Measurements from ENCODE around the gene ZMIZ1. TPM values are rescaled to one million over a fixed set of nuclear protein-coding genes. Genes with fewer than 3 reads are reported as not detected.

ZMIZ1 gene
- total and polyA plus RNA-seq, 7 experiments from 2014 or later = 1.8 to 57.2 (median 14.2) TPM

DNA sequence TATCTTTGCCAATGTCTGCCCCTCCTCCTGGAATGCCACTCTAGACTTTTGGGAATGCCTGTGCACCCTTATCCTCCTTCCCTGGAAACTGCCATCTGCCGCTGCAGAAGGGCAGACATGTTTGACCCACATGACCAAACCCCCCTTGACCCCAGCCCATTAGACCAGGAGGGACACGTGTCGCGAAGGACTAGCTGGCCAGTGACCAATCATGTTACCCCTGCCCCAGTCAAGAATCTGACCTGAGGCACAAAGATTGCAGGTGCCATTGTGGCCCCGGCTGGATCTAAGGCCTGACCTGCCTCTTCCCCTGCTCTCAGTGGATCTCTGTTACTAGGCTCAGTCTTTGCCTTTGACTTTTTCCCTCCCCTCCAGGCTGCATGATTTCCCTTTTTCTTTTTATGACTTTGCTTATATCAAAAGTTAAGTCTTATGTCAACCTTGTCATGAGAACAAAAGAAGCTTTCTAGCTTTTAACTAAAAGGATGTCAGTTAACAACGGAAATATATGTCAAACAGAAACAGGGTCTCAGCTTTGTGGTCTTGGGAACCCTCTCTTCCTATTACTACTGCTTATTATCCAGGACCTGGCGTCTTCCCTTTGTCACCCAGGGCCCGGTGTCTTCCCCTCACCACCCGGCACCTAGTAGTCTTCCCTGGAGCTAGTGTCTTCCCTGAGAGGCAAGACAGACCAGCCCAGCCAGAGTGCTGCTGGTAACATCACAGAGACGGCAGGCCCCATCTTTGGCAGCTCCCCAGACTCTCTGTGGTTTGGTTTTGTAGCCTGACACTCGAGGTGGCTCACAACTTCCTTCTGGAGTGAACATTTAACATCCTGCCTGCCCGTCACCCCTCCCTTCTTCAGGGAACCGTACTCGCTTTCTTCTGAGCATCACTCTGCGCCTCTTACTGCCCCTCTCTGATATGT lies 254.1 kb downstream of the ZMIZ1 start:
- intact Hi-C loops (cut with micrococcal nuclease) = loop anchor here (1.0 to 10.0 kb wide), 10 partner anchors 8 to 1018 kb away; partner anchors contain the start of genes PPIF (in 2 of the 2), ZCCHC24 (in 1 of the 2) and ZMIZ1 (in 1 of the 2)
- peak; percentile 90 for ATAC-seq
- Histone ChIP-seq H3K9me3 (ENCODE audit: control insufficient read depth in 2 of 3, low read length in 3 of 3) (no peaks in the 10 kb centered on the region), H3K4me3 (ENCODE audit: low read length) (peak overlapping the region; percentile 20), H3K36me3 (ENCODE audit: control insufficient read depth in 2 of 3, insufficient read depth in 3 of 3, low read length in 3 of 3) (no peaks in the 10 kb centered on the region), H3K27me3 (ENCODE audit: control insufficient read depth in 2 of 2, insufficient read depth in 2 of 2, low read length in 2 of 2) (no peaks in the 10 kb centered on the region), H3K27ac (ENCODE audit: low read depth, low read length) (peak overlapping the region; percentile 65), H3K4me1 (ENCODE audit: control insufficient read depth in 2 of 2, insufficient read depth in 2 of 2, low read length in 2 of 2) (peaks cover 58 to 63% of the 10 kb centered on the region in 2 donors)
- Mint-ChIP-seq H3K4me3 (peak overlapping the region; percentile 70 to 88 (median 80)), H3K36me3 (peaks cover 0 to 23% (median 0%) of the 10 kb centered on the region in 5 donors), H3K27me3 (no peaks in the 10 kb centered on the region), H3K4me1 (peaks cover 50 to 74% (median 68%) of the 10 kb centered on the region in 7 donors), H3K9me3 (peaks cover 0 to 15% (median 2%) of the 10 kb centered on the region in 11 donors), H3K27ac (peak overlapping the region; percentile 77 to 99 (median 94))
- ChIA-PET POLR2A (interaction anchor here (0.6 to 2.5 kb wide), 12 partner anchors 9 to 1289 kb away, joined by 3 to 22 read pairs (median 4); partner anchors contain the start of gene PPIF), CTCF (interaction anchor here (0.8 to 1.7 kb wide), 6 partner anchors 14 to 1293 kb away, joined by 3 to 7 read pairs (median 5); partner anchors contain the start of gene POLR3A)
- peak; percentile 53 to 92 (median 90) for DNase-seq

DNA sequence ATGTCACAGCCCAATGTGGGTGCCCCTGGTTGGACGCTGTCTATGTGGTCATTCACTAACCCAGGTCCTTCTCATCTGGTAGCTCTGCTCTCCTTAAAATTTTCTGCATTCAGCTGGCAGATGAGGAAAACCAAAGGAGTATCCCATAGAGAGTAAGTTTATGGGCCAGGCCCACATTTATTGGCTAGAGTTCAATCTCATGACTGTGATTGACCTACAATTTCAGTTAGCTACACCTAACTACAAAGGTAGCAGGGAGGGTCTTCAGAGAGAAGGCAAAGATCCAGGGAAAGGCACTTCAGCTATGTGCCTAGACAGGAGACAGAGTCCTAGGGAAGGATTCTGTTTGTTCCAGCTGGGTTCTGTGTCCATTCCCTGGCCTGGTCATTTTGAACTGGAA lies 254.8 kb downstream of the ZMIZ1 start:
- no peak for DNase-seq
- no peaks in the 10 kb centered on the region for H3K36me3 ChIP-seq (ENCODE audit: control insufficient read depth in 2 of 3, insufficient read depth in 3 of 3, low read length in 3 of 3)
- peaks cover 51 to 56% of the 10 kb centered on the region in 2 donors for H3K4me1 ChIP-seq (ENCODE audit: control insufficient read depth in 2 of 2, insufficient read depth in 2 of 2, low read length in 2 of 2)
- ChIA-PET CTCF (interaction anchor here (0.9 to 1.7 kb wide), 5 partner anchors 19 to 50 kb away, joined by 3 to 7 read pairs (median 4); no protein-coding TSS in a partner anchor), POLR2A (interaction anchor here (0.6 to 2.5 kb wide), 10 partner anchors 8 to 1289 kb away, joined by 3 to 22 read pairs (median 5); partner anchors contain the start of gene PPIF)
- Mint-ChIP-seq H3K27me3 (no peaks in the 10 kb centered on the region), H3K9me3 (peaks cover 0 to 13% (median 2%) of the 10 kb centered on the region in 11 donors), H3K27ac (peak overlapping the region in 7 of 9 donors; percentile 77 to 99 (median 94)), H3K4me1 (peaks cover 43 to 66% (median 61%) of the 10 kb centered on the region in 7 donors), H3K4me3 (peak overlapping the region in 9 of 10 donors; percentile 70 to 88 (median 81)), H3K36me3 (peaks cover 0 to 19% (median 0%) of the 10 kb centered on the region in 5 donors)
- no peak overlapping the region for H3K27ac ChIP-seq (ENCODE audit: low read depth, low read length)
- no peaks in the 10 kb centered on the region for H3K27me3 ChIP-seq (ENCODE audit: control insufficient read depth in 2 of 2, insufficient read depth in 2 of 2, low read length in 2 of 2)
- no peaks in the 10 kb centered on the region for H3K9me3 ChIP-seq (ENCODE audit: control insufficient read depth in 2 of 3, low read length in 3 of 3)
- H3K4me3 ChIP-seq (ENCODE audit: low read length) = peak overlapping the region; percentile 16
- intact Hi-C loops (cut with micrococcal nuclease) = loop anchor here (1.0 to 10.0 kb wide), 10 partner anchors 8 to 1019 kb away; partner anchors contain the start of genes PPIF (in 2 of the 2), ZCCHC24 (in 1 of the 2) and ZMIZ1 (in 1 of the 2)
- no peak for ATAC-seq

DNA sequence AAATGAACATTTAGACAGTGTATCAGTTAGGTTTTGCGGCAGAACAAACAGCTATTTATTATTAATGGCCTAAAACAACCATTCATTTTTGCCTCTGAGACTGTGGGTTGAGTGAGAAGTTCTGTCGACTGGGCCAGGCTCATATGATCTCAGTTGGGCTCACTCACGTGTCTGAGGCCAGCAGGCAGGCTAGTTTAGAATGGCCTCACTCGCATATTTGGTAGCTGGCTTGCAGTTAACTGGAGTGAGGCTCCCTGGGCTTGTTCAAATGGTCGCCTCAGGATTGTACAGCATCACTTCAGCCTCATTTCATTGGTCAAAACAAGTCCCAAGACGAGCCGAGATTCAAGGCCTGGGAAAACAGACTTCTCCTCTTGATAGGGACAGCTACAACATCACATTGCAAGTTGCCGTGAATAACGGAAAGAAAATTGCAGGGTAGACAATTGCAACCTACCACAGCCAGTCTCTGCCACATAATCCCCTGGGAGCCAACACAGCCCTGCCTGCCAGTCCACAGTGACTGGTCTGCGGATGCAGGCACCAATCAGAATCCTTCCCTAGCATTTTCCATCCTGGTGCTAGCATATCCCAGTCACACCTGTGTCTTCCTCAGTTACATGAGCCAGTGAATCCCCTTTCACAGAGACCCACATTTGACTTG lies 255.4 kb downstream of the ZMIZ1 start:
- Mint-ChIP-seq H3K4me1 (peaks cover 38 to 61% (median 55%) of the 10 kb centered on the region in 7 donors), H3K27ac (peak overlapping the region in 3 of 9 donors; percentile 25 to 99 (median 77)), H3K4me3 (peak overlapping the region in 3 of 10 donors; percentile 78 to 87 (median 84)), H3K36me3 (peaks cover 0 to 14% (median 0%) of the 10 kb centered on the region in 5 donors), H3K27me3 (no peaks in the 10 kb centered on the region), H3K9me3 (peaks cover 0 to 8% (median 0%) of the 10 kb centered on the region in 11 donors)
- Histone ChIP-seq H3K9me3 (ENCODE audit: control insufficient read depth in 2 of 3, low read length in 3 of 3) (no peaks in the 10 kb centered on the region), H3K36me3 (ENCODE audit: control insufficient read depth in 2 of 3, insufficient read depth in 3 of 3, low read length in 3 of 3) (no peaks in the 10 kb centered on the region), H3K4me1 (ENCODE audit: control insufficient read depth in 2 of 2, insufficient read depth in 2 of 2, low read length in 2 of 2) (peaks cover 50% of the 10 kb centered on the region in 2 donors), H3K27ac (ENCODE audit: low read depth, low read length) (no peak overlapping the region), H3K4me3 (ENCODE audit: low read length) (peak overlapping the region; percentile 16), H3K27me3 (ENCODE audit: control insufficient read depth in 2 of 2, insufficient read depth in 2 of 2, low read length in 2 of 2) (no peaks in the 10 kb centered on the region)
- CTCF ChIA-PET = interaction anchor here (0.9 to 1.7 kb wide), 5 partner anchors 9 to 31 kb away, joined by 3 to 7 read pairs (median 4); no protein-coding TSS in a partner anchor
- intact Hi-C loops (cut with micrococcal nuclease) = loop anchor here in 1 of 2 donors (10.0 kb wide), 2 partner anchors 259 to 1019 kb away; partner anchors contain the start of gene ZMIZ1
- POLR2A ChIA-PET = interaction anchor here (1.4 to 2.5 kb wide), 5 partner anchors 8 to 38 kb away, joined by 6 to 22 read pairs (median 11); partner anchors contain the start of gene PPIF
- ATAC-seq (no peak), DNase-seq (no peak)

DNA sequence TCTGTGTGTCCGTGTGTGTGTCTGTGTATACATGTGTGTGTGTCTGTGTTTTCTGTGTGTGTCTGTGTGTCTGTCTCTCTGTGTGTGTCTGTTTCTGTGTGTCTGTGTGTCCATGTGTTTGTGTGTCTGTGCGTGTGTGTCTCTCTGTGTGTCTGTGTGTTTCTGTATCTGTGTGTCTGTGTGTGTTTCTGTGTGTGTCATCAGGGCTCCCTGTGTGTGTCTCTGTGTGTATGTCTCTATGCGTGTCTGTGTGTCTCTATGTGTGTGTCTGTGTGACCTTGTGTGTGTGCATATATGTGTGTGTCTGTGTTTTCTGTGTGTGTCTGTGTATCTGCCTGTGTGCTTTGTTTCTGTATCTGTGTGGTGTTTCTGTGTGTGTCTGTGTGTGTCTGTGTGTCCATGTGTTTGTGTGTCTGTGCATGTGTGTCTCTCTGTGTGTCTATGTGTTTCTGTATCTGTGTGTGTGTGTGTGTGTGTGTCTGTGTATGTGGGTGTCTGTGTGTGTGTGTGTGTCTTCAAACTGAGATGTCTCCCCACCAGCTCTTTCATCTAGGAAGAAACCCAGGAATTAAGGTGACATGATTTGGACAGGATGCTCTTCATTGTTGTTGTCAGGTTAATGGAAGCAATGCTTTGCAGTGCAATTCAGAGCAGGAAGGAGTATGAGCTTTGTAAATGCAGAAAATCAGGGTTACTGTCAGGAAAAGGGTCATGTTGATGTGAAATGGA lies 257.8 kb downstream of the ZMIZ1 start:
- Histone ChIP-seq H3K36me3 (ENCODE audit: control insufficient read depth in 2 of 3, insufficient read depth in 3 of 3, low read length in 3 of 3) (no peaks in the 10 kb centered on the region), H3K27me3 (ENCODE audit: control insufficient read depth in 2 of 2, insufficient read depth in 2 of 2, low read length in 2 of 2) (no peaks in the 10 kb centered on the region), H3K9me3 (ENCODE audit: control insufficient read depth in 2 of 3, low read length in 3 of 3) (no peaks in the 10 kb centered on the region), H3K4me1 (ENCODE audit: control insufficient read depth in 2 of 2, insufficient read depth in 2 of 2, low read length in 2 of 2) (peaks cover 27 to 43% of the 10 kb centered on the region in 2 donors), H3K4me3 (ENCODE audit: low read length) (no peak overlapping the region), H3K27ac (ENCODE audit: low read depth, low read length) (no peak overlapping the region)
- H3K36me3 Mint-ChIP-seq = peaks cover 0 to 2% (median 0%) of the 10 kb centered on the region in 5 donors
- ATAC-seq = no peak
- H3K4me3 Mint-ChIP-seq = no peak overlapping the region
- no peaks in the 10 kb centered on the region for H3K27me3 Mint-ChIP-seq
- no peak for DNase-seq
- intact Hi-C loops (cut with micrococcal nuclease) = loop anchor here in 1 of 2 donors (10.0 kb wide), 2 partner anchors 262 to 1022 kb away; partner anchors contain the start of gene ZMIZ1
- H3K9me3 Mint-ChIP-seq = peaks cover 0 to 1% (median 0%) of the 10 kb centered on the region in 11 donors
- POLR2A ChIA-PET = interaction anchor here (1.8 kb wide), 1 partner anchor 10 kb away, joined by 7 read pairs; no protein-coding TSS in a partner anchor
- H3K27ac Mint-ChIP-seq = no peak overlapping the region
- CTCF ChIA-PET = interaction anchor here (1.0 kb wide), 1 partner anchor 18 kb away, joined by 5 read pairs; no protein-coding TSS in a partner anchor
- peaks cover 25 to 55% (median 40%) of the 10 kb centered on the region in 7 donors for H3K4me1 Mint-ChIP-seq

DNA sequence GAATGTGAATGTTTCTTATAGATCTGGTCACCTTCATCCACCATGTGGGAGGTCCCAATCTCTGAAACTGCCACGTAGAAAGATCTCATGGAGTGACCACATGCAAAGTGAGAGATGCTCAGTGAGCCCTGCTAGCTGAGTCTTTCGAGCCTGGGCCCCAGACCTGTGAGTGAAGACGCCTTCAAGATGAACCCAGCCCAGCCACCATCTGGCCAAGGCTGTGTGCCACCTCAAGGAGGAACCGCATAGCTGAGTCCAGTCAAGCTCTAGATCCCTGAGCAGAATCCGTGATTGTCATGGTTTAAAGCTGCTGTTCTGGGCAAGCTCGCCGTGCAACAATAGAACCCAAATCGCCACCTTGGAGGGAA lies 258.3 kb downstream of the ZMIZ1 start:
- intact Hi-C loops (cut with micrococcal nuclease) = loop anchor here in 1 of 2 donors (10.0 kb wide), 2 partner anchors 262 to 1022 kb away; partner anchors contain the start of gene ZMIZ1
- Histone ChIP-seq H3K27me3 (ENCODE audit: control insufficient read depth in 2 of 2, insufficient read depth in 2 of 2, low read length in 2 of 2) (no peaks in the 10 kb centered on the region), H3K36me3 (ENCODE audit: control insufficient read depth in 2 of 3, insufficient read depth in 3 of 3, low read length in 3 of 3) (no peaks in the 10 kb centered on the region), H3K4me1 (ENCODE audit: control insufficient read depth in 2 of 2, insufficient read depth in 2 of 2, low read length in 2 of 2) (peaks cover 25 to 42% of the 10 kb centered on the region in 2 donors), H3K9me3 (ENCODE audit: control insufficient read depth in 2 of 3, low read length in 3 of 3) (no peaks in the 10 kb centered on the region), H3K4me3 (ENCODE audit: low read length) (no peak overlapping the region), H3K27ac (ENCODE audit: low read depth, low read length) (no peak overlapping the region)
- peaks cover 0 to 2% (median 0%) of the 10 kb centered on the region in 11 donors for H3K9me3 Mint-ChIP-seq
- H3K27me3 Mint-ChIP-seq = no peaks in the 10 kb centered on the region
- POLR2A ChIA-PET = interaction anchor here (1.8 kb wide), 1 partner anchor 10 kb away, joined by 7 read pairs; no protein-coding TSS in a partner anchor
- DNase-seq (no peak), ATAC-seq (no peak)
- peaks cover 0 to 5% (median 0%) of the 10 kb centered on the region in 5 donors for H3K36me3 Mint-ChIP-seq
- H3K4me1 Mint-ChIP-seq = peaks cover 20 to 55% (median 40%) of the 10 kb centered on the region in 7 donors
- no peak overlapping the region for H3K27ac Mint-ChIP-seq
- CTCF ChIA-PET = interaction anchor here (1.0 kb wide), 1 partner anchor 17 kb away, joined by 5 read pairs; no protein-coding TSS in a partner anchor
- H3K4me3 Mint-ChIP-seq = no peak overlapping the region
